KOPT-K1 (cell line): Measurements from ENCODE around the gene TPM4.

Source experiments
- H3K27ac ChIP-seq: fragments of 200-600 bp; sonication (generic); 2 replicates; pipeline ENCODE4 v1.5.1; 2016; ENCODE audit warnings: antibody characterized with exemption, mild to moderate bottlenecking, low read depth, low read length; ENCODE audit not compliant: poor library complexity, severe bottlenecking
- H3K36me3 ChIP-seq: fragments of 200-600 bp; sonication (generic); 2 replicates; pipeline ENCODE4 v1.5.1; 2017; ENCODE audit warnings: antibody characterized with exemption, mild to moderate bottlenecking, low read length, moderate library complexity; ENCODE audit not compliant: insufficient read depth
- H3K9me3 ChIP-seq: fragments of 200-600 bp; sonication (generic); 2 replicates; pipeline ENCODE4 v1.5.1; 2017; ENCODE audit warnings: antibody characterized with exemption, low read length, mild to moderate bottlenecking; ENCODE audit not compliant: insufficient read depth, poor library complexity, severe bottlenecking

The TPM4 gene

GRCh38 chr19:16037424-16038195 lies 38.7 kb upstream of the TPM4 start:
- H3K36me3 ChIP-seq, result no peaks in the 10 kb centered on the region
- H3K27ac ChIP-seq, result no peak overlapping the region
- no peaks in the 10 kb centered on the region for H3K9me3 ChIP-seq

DNA sequence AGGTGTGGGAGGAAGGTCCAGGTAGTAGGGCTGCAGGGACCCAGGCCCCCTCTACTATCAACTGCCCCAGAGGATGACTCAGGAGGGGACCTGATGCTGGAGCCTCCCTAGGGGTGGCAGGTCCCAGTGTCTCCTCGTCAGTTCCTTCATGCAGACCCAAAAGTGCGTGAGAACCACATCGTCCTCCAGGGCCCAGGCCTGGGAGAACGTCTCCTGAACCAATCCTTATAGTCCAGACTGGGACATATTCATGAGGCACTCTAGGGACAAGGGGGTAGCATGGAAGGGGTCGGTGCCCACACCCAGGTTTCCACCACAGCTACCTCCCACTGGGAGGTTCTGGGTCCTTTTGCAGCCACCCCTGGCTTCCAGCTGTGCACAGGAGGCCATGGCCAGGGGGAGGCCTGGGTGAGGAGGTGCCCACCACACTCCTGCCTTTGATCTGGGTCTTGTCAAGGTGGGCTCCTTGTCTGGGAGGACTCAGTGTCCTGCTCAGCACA lies 38.0 kb upstream of the TPM4 start:
- Histone ChIP-seq H3K36me3 (no peaks in the 10 kb centered on the region), H3K27ac (no peak overlapping the region), H3K9me3 (no peaks in the 10 kb centered on the region)

DNA sequence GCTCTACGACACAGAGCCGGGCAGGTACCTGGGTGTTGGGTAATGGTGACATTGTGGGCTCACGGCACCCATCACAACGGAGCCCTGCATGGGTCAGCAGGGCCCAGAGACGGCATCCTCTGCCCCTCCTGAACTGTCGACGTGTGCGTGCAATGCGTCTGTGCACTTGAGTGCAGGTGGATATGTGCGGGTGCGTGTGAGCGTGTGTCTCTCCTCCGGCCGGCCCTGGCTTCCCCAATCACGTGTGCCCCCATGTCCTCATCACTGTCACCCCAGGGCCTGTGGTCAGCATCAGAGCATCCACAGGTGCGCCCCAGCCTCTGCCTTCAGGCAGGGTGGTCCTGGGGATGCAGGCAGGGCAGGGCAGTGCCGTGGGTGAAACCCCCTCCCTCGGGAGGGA lies 37.2 kb upstream of the TPM4 start:
- Histone ChIP-seq H3K9me3 (no peaks in the 10 kb centered on the region), H3K27ac (no peak overlapping the region)

GRCh38 chr19:16039545-16039944 lies 36.8 kb upstream of the TPM4 start:
- no peaks in the 10 kb centered on the region for H3K36me3 ChIP-seq
- H3K27ac ChIP-seq, result no peak overlapping the region

More for the DNA sequence above, 37.2 kb upstream of the TPM4 start:
- H3K36me3 ChIP-seq, result no peaks in the 10 kb centered on the region

DNA sequence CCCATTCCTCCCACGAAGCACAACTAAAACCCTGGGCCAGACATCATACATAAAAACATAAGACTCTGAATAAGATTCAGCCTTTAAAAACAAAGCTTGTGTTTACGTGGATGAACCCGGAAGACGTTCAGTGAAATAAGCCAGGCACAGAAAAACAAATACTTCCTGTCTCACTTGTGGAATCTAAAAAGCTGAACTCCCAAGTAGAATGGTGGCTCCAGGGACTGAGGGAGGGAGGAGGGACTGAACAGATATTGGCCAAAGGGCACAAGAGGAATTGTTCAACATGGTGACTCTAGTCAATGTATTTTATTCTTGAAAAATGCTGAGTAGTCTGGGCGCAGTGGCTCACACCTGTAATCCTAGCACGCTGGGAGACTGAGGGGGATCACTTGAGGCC lies 35.7 kb upstream of the TPM4 start:
- no peak overlapping the region for H3K27ac ChIP-seq

More at GRCh38 chr19:16039545-16039944, 36.8 kb upstream of the TPM4 start:
- no peaks in the 10 kb centered on the region for H3K9me3 ChIP-seq

GRCh38 chr19:16041299-16041990 lies 34.9 kb upstream of the TPM4 start:
- no peak overlapping the region for H3K27ac ChIP-seq
- no peaks in the 10 kb centered on the region for H3K9me3 ChIP-seq
- H3K36me3 ChIP-seq, result no peaks in the 10 kb centered on the region

More for the DNA sequence above, 35.7 kb upstream of the TPM4 start:
- Histone ChIP-seq H3K36me3 (no peaks in the 10 kb centered on the region), H3K9me3 (no peaks in the 10 kb centered on the region)

GRCh38 chr19:16041991-16042386 lies 34.3 kb upstream of the TPM4 start:
- Histone ChIP-seq H3K9me3 (no peaks in the 10 kb centered on the region), H3K27ac (no peak overlapping the region), H3K36me3 (no peaks in the 10 kb centered on the region)

GRCh38 chr19:16042533-16043085 lies 33.7 kb upstream of the TPM4 start:
- Histone ChIP-seq H3K36me3 (no peaks in the 10 kb centered on the region), H3K9me3 (no peaks in the 10 kb centered on the region), H3K27ac (no peak overlapping the region)

DNA sequence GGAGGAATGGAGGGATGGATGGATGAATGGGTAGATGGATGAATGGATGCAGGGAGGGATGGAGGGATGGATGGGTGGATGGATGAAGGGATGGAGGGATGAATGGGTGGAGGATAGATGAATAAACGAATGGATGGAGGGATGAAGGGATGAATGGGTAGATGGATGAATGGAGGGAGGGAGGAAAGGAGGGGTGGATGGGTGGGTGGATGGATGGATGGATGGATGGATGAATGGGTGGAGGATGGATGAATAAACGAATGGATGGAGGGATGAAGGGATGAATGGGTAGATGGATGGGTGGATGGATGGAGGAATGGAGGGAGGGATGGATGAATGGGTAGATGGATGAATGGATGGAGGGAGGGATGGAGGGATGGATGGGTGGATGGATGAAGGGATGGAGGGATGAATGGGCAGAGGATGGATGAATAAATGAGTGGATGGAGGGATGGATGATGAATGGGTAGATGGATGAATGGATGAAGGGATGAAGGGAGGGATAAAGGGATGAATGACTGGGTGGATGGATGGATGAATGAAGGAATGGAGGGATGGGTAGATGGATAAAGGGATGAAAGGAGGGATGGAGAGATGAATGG lies 33.0 kb upstream of the TPM4 start:
- no peak overlapping the region for H3K27ac ChIP-seq
- no peaks in the 10 kb centered on the region for H3K9me3 ChIP-seq
- no peaks in the 10 kb centered on the region for H3K36me3 ChIP-seq

DNA sequence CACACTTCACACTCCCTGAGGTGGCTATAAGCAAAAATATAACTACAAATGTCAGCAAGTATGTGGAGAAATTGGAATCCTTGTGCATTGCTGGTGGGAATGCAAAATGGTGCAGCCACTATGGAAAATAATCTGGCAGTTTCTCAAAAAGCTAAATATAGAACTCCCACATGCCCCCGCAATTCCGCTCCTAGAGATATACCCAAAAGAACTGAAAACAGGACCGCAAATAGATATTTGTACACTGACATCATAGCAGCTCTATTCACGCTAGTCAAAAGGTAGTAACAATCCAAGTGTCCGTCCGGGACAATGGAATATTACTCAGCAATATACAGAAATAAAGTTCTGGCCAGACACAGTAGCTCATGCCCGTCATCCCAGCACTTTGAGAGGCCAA lies 31.5 kb upstream of the TPM4 start:
- no peak overlapping the region for H3K27ac ChIP-seq
- H3K36me3 ChIP-seq, result no peaks in the 10 kb centered on the region
- no peaks in the 10 kb centered on the region for H3K9me3 ChIP-seq

DNA sequence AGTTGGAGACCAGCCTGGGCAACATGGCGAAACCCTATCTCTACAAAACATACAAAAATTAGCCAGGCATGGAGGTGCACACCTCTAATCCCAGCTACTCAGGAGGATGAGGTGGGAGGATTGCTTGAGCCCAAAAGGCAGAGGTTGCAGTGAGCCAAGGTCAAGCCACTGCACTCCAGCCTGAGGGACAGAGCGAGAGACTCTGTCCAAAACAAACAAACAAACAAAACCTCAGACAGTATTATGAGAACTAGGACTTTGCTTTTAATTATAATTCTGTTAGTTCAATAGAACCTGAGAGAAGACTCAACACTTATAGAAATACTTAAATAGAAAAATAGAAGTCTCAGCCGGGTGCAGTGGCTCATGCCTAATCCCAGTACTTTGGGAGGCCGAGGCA lies 31.1 kb upstream of the TPM4 start:
- Histone ChIP-seq H3K27ac (no peak overlapping the region), H3K9me3 (no peaks in the 10 kb centered on the region), H3K36me3 (no peaks in the 10 kb centered on the region)

GRCh38 chr19:16045893-16046292 lies 30.4 kb upstream of the TPM4 start:
- no peak overlapping the region for H3K27ac ChIP-seq
- H3K9me3 ChIP-seq, result no peaks in the 10 kb centered on the region
- no peaks in the 10 kb centered on the region for H3K36me3 ChIP-seq

GRCh38 chr19:16048583-16048982 lies 27.7 kb upstream of the TPM4 start:
- Histone ChIP-seq H3K27ac (no peak overlapping the region), H3K36me3 (no peaks in the 10 kb centered on the region), H3K9me3 (no peaks in the 10 kb centered on the region)

- Histone ChIP-seq H3K9me3 (peaks cover 10% of the 10 kb centered on the region), H3K36me3 (no peaks in the 10 kb centered on the region), H3K27ac (no peak overlapping the region)
Observed at GRCh38 chr19:16051254-16052025, 24.9 kb upstream of the TPM4 start.
